HG03025 (cell line): Measurements from ENCODE around the gene CBS.
"Not testable (repeated sequence)": the region's sequence is repeated elsewhere in the genome, so short reads cannot be mapped to it uniquely, and the experiment has no call there.

Experiments used
- ATAC-seq: cut with Tn5 transposase; IDR thresholded peaks from one replicate; pipeline ENCODE4 v1.9.1; 2021; ENCODE audit warnings: mild to moderate bottlenecking, moderate library complexity; ENCODE audit not compliant: unreplicated experiment, low FRiP score

CBS gene

GRCh38 chr21:43027846-43028731, 47.5 kb downstream of the CBS start:
- ATAC-seq = no peak

- no peak for ATAC-seq
Measured at GRCh38 chr21:43025636-43026180, 49.9 kb downstream of the CBS start.

- ATAC-seq = no peak
Measured at GRCh38 chr21:43024439-43025136, 51.0 kb downstream of the CBS start.

GRCh38 chr21:43023175-43023574, 52.5 kb downstream of the CBS start:
- ATAC-seq = no peak

GRCh38 chr21:43021756-43022600, 53.7 kb downstream of the CBS start:
- no peak for ATAC-seq

GRCh38 chr21:43021191-43021590, 54.4 kb downstream of the CBS start:
- no peak for ATAC-seq

- no peak for ATAC-seq
Measured at GRCh38 chr21:43020771-43021170, 54.9 kb downstream of the CBS start.

GRCh38 chr21:43020177-43020576, 55.5 kb downstream of the CBS start:
- ATAC-seq = no peak

- no peak for ATAC-seq
Measured at GRCh38 chr21:43018519-43018918, 57.1 kb downstream of the CBS start.

- no peak for ATAC-seq
Measured at GRCh38 chr21:43016728-43017127, 58.9 kb downstream of the CBS start.

- no peak for ATAC-seq
Measured at GRCh38 chr21:43015906-43016540, 59.6 kb downstream of the CBS start.

GRCh38 chr21:43012596-43012995, 63.0 kb downstream of the CBS start:
- ATAC-seq = no peak

GRCh38 chr21:43006874-43007208, 68.8 kb downstream of the CBS start:
- no peak for ATAC-seq

- not testable (repeated sequence) for ATAC-seq
Measured at GRCh38 chr21:43006051-43006873, 69.4 kb downstream of the CBS start.

GRCh38 chr21:43005635-43006034, 70.0 kb downstream of the CBS start:
- ATAC-seq = no peak

- no peak for ATAC-seq
Measured at GRCh38 chr21:43004926-43005325, 70.7 kb downstream of the CBS start.
